H1 (cell line): ENCODE data around the gene TAS2R30. TPM values are rescaled to one million over a fixed set of nuclear protein-coding genes. Genes with fewer than 3 reads are reported as not detected.

Source experiments
- CTCF ChIA-PET: fragments of 300-600 bp; sonication (Branson Sonifier 250); formaldehyde crosslinking; loops from one replicate; lab custom pipeline; 2021; ENCODE audit not compliant: partially characterized antibody; lab: Charles Lee
- POLR2A ChIA-PET: fragments of 300-600 bp; sonication (Branson Sonifier 250); formaldehyde crosslinking; loops from one replicate; lab custom pipeline; 2021; ENCODE audit warnings: inconsistent platforms; ENCODE audit not compliant: partially characterized antibody; lab: Charles Lee
- DNase-seq, 2 experiments: peaks; one replicate each; pipeline versions ENCODE4 v3.0.0 to v3.0.0-alpha.2; 2010 to 2022; ENCODE audit warnings: low spot score in 2 of 2, low read depth in 1 of 2, mixed read lengths in 1 of 2
- FAIRE-seq: peaks from 2 replicates; lab custom pipeline; 2011; peaks lifted over from hg19 to GRCh38; lab: Jason Lieb, UNC
- H2AFZ ChIP-seq: 2 replicates; pipeline ENCODE4 v1.8.1; 2012; ENCODE audit warnings: low read length, inconsistent platforms
- H2AK5ac ChIP-seq: 2 replicates; pipeline ENCODE4 v1.6.1; 2013; ENCODE audit warnings: low read depth, low read length
- H2BK120ac ChIP-seq: replicated peaks from 2 replicates; pipeline ENCODE3; 2013; ENCODE audit warnings: low read depth, low read length, inconsistent platforms
- H2BK12ac ChIP-seq: 2 replicates; pipeline ENCODE4 v1.6.1; 2013; ENCODE audit warnings: low read depth, low read length
- H2BK15ac ChIP-seq: 2 replicates; pipeline ENCODE4 v1.6.1; 2013; ENCODE audit warnings: low read length
- H2BK20ac ChIP-seq: 2 replicates; pipeline ENCODE4 v1.6.1; 2013; ENCODE audit warnings: low read length
- H2BK5ac ChIP-seq: 2 replicates; pipeline ENCODE4 v1.6.1; 2013; ENCODE audit warnings: low read depth, low read length
- H3K14ac ChIP-seq: 2 replicates; pipeline ENCODE4 v1.6.1; 2013; ENCODE audit warnings: inconsistent platforms; ENCODE audit not compliant: insufficient read length
- H3K18ac ChIP-seq: 2 replicates; pipeline ENCODE4 v1.6.1; 2013; ENCODE audit warnings: low read length; ENCODE audit errors: extremely low read depth
- H3K23ac ChIP-seq: 2 replicates; pipeline ENCODE4 v1.6.1; 2013; ENCODE audit warnings: inconsistent platforms; ENCODE audit not compliant: insufficient read length
- H3K23me2 ChIP-seq: 2 replicates; pipeline ENCODE4 v1.6.1; 2013; ENCODE audit warnings: low read depth, low read length
- H3K27ac ChIP-seq: 2 replicates; pipeline ENCODE4 v1.6.1; 2011; ENCODE audit warnings: low read depth, low read length, inconsistent platforms
- H3K27me3 ChIP-seq, 4 experiments: replicated peaks in 1 of 4; 1 replicate in 1 of 4; 2 replicates in 3 of 4; pipeline versions ENCODE4 v1.6.1 to v1.8.1; 2011 to 2013; ENCODE audit warnings: low read length in 3 of 4, mild to moderate bottlenecking in 3 of 4, inconsistent platforms in 2 of 4, mixed read lengths in 2 of 4, moderate library complexity in 1 of 4; ENCODE audit not compliant: control insufficient read depth in 3 of 4, insufficient read depth in 3 of 4; ENCODE audit errors: extremely low read depth in 1 of 4
- H3K36me3 ChIP-seq, 4 experiments: 2 replicates each; pipeline versions ENCODE4 v1.6.1 to v1.8.1; 2011 to 2013; ENCODE audit warnings: mild to moderate bottlenecking in 4 of 4, low read length in 3 of 4, moderate library complexity in 2 of 4, control low read depth in 1 of 4, inconsistent platforms in 1 of 4; ENCODE audit not compliant: insufficient read depth in 4 of 4, control insufficient read depth in 2 of 4
- H3K4ac ChIP-seq: replicated peaks from 2 replicates; pipeline ENCODE3; 2013; ENCODE audit warnings: low read length, low read depth, mixed read lengths, inconsistent platforms; ENCODE audit not compliant: insufficient read length
- H3K4me1 ChIP-seq, 4 experiments: replicated peaks in 1 of 4; 1 replicate in 1 of 4; 2 replicates in 3 of 4; pipeline versions ENCODE4 v1.6.1 to v1.8.1; 2011 to 2013; ENCODE audit warnings: low read length in 3 of 4, inconsistent platforms in 2 of 4, mixed read lengths in 1 of 4; ENCODE audit not compliant: insufficient read depth in 4 of 4, control insufficient read depth in 3 of 4
- H3K4me2 ChIP-seq, 2 experiments: 2 replicates each; pipeline versions ENCODE4 v1.6.1 to v1.8.1; 2011 to 2013; ENCODE audit warnings: low read depth in 2 of 2, low read length in 2 of 2, control low read depth in 1 of 2, inconsistent platforms in 1 of 2, mild to moderate bottlenecking in 1 of 2; ENCODE audit not compliant: insufficient read depth in 1 of 2
- H3K4me3 ChIP-seq, 4 experiments: fragments of 200-600, 300-600 bp in 1 of 4; sonication (generic), shearing (Covaris generic), sonication (Bioruptor Twin) in 1 of 4; 2 replicates each; pipeline versions ENCODE4 v1.5.1 to v1.8.1; 2011 to 2016; ENCODE audit warnings: low read length in 4 of 4, low read depth in 3 of 4, control low read depth in 2 of 4, inconsistent platforms in 2 of 4, mild to moderate bottlenecking in 2 of 4, mixed read lengths in 1 of 4, moderate library complexity in 1 of 4; ENCODE audit not compliant: insufficient read depth in 2 of 4; ENCODE audit errors: extremely low read depth in 1 of 4
- H3K56ac ChIP-seq: replicated peaks from 2 replicates; pipeline ENCODE3; 2013; ENCODE audit warnings: low read depth, mild to moderate bottlenecking, mixed read lengths, low read length, inconsistent platforms; ENCODE audit not compliant: insufficient read length
- H3K79me1 ChIP-seq: 2 replicates; pipeline ENCODE4 v1.6.1; 2013; ENCODE audit warnings: low read depth, low read length, control low read depth
- H3K79me2 ChIP-seq, 2 experiments: 2 replicates each; pipeline versions ENCODE4 v1.6.1 to v1.8.1; 2012 to 2013; ENCODE audit warnings: low read length in 2 of 2, mild to moderate bottlenecking in 2 of 2, inconsistent platforms in 1 of 2; ENCODE audit not compliant: insufficient read depth in 2 of 2, control insufficient read depth in 1 of 2
- H3K9ac ChIP-seq, 4 experiments: replicated peaks in 1 of 4; 1 replicate in 1 of 4; 2 replicates in 3 of 4; pipeline versions ENCODE4 v1.6.1 to v1.8.1; 2011 to 2013; ENCODE audit warnings: low read depth in 3 of 4, low read length in 3 of 4, control low read depth in 2 of 4, mild to moderate bottlenecking in 2 of 4, moderate library complexity in 2 of 4, inconsistent platforms in 1 of 4; ENCODE audit errors: extremely low read depth in 1 of 4
- H3K9me3 ChIP-seq, 2 experiments: 2 replicates each; pipeline versions ENCODE4 v1.6.1 to v1.8.1; 2012 to 2013; ENCODE audit warnings: mild to moderate bottlenecking in 2 of 2, moderate library complexity in 2 of 2, control low read depth in 1 of 2, inconsistent platforms in 1 of 2, low read depth in 1 of 2, low read length in 1 of 2, mixed read lengths in 1 of 2; ENCODE audit not compliant: insufficient read depth in 2 of 2
- H4K20me1 ChIP-seq, 2 experiments: replicated peaks in 1 of 2; 2 replicates each; pipeline versions ENCODE3 to v1.8.1; 2011 to 2013; ENCODE audit warnings: inconsistent platforms in 2 of 2, low read length in 2 of 2, mild to moderate bottlenecking in 1 of 2; ENCODE audit not compliant: insufficient read depth in 2 of 2, control insufficient read depth in 1 of 2
- H4K5ac ChIP-seq: 2 replicates; pipeline ENCODE4 v1.6.1; 2013; ENCODE audit warnings: low read length, low read depth, mixed read lengths, inconsistent platforms; ENCODE audit not compliant: insufficient read length
- H4K8ac ChIP-seq: 2 replicates; pipeline ENCODE4 v1.8.0; 2013; ENCODE audit warnings: mild to moderate bottlenecking, moderate library complexity, low read length, inconsistent platforms; ENCODE audit not compliant: insufficient read depth; ENCODE audit errors: extremely low read depth
- H4K91ac ChIP-seq: replicated peaks from 2 replicates; pipeline ENCODE3; 2013; ENCODE audit warnings: low read length, mixed read lengths, inconsistent platforms; ENCODE audit not compliant: insufficient read length
- BACH1 ChIP-seq: IDR thresholded peaks from 2 replicates; pipeline ENCODE4 v1.6.1; 2012; ENCODE audit warnings: low read length, improper control_type of control experiment
- BCL11A ChIP-seq, 2 experiments: IDR thresholded peaks; one replicate each; pipeline ENCODE4 v1.6.1; 2011; ENCODE audit warnings: low read depth in 2 of 2, low read length in 2 of 2, mild to moderate bottlenecking in 2 of 2
- CTBP2 ChIP-seq: IDR thresholded peaks from 2 replicates; pipeline ENCODE4 v1.7.0; 2011; ENCODE audit warnings: borderline replicate concordance, mild to moderate bottlenecking, moderate library complexity, mixed read lengths, low read length; ENCODE audit not compliant: insufficient read depth, insufficient read length
- EP300 ChIP-seq, 2 experiments: IDR thresholded peaks; 1 replicate in 1 of 2; 2 replicates in 1 of 2; pipeline ENCODE4 v1.6.1; 2011 to 2012; ENCODE audit warnings: low read depth in 2 of 2, low read length in 2 of 2, mild to moderate bottlenecking in 2 of 2, borderline replicate concordance in 1 of 2, inconsistent platforms in 1 of 2, moderate library complexity in 1 of 2
- FOSL1 ChIP-seq: IDR thresholded peaks from 2 replicates; pipeline ENCODE4 v1.6.1; 2011; ENCODE audit warnings: mild to moderate bottlenecking, low read depth, low read length, moderate library complexity; ENCODE audit not compliant: insufficient read depth
- HDAC6 ChIP-seq: IDR thresholded peaks from one replicate; pipeline ENCODE4 v1.7.1; 2012; ENCODE audit warnings: low read depth, mild to moderate bottlenecking, inconsistent platforms, low read length, moderate library complexity
- NANOG ChIP-seq: IDR thresholded peaks from 2 replicates; pipeline ENCODE4 v1.6.1; 2011; ENCODE audit warnings: low read length, low read depth, mild to moderate bottlenecking, inconsistent platforms; ENCODE audit not compliant: insufficient read depth, poor library complexity, severe bottlenecking
- POLR2A ChIP-seq, 2 experiments: IDR thresholded peaks; 1 replicate in 1 of 2; 2 replicates in 1 of 2; pipeline ENCODE4 v1.6.1; 2011; ENCODE audit warnings: low read depth in 2 of 2, low read length in 2 of 2, mild to moderate bottlenecking in 2 of 2; ENCODE audit errors: control extremely low read depth in 1 of 2
- RAD21 ChIP-seq, 2 experiments: IDR thresholded peaks in 1 of 2; conservative IDR thresholded peaks in 1 of 2; 2 replicates each; pipeline ENCODE4 v1.6.1; 2011; ENCODE audit warnings: low read depth in 2 of 2, low read length in 2 of 2, improper control_type of control experiment in 1 of 2, inconsistent platforms in 1 of 2, mild to moderate bottlenecking in 1 of 2, moderate library complexity in 1 of 2
- RXRA ChIP-seq: IDR thresholded peaks from 2 replicates; pipeline ENCODE4 v1.6.1; 2011; ENCODE audit warnings: low read depth, mild to moderate bottlenecking, low read length, moderate library complexity; ENCODE audit not compliant: insufficient read depth
- TAF7 ChIP-seq: optimal IDR thresholded peaks from 2 replicates; pipeline ENCODE3; 2011; ENCODE audit warnings: low read depth, mild to moderate bottlenecking, inconsistent platforms, low read length, moderate library complexity, borderline replicate concordance
- TBP ChIP-seq: IDR thresholded peaks from 2 replicates; pipeline ENCODE4 v1.6.1; 2011; ENCODE audit warnings: low read depth, low read length, improper control_type of control experiment
- TCF12 ChIP-seq: IDR thresholded peaks from 2 replicates; pipeline ENCODE4 v1.6.1; 2011; ENCODE audit warnings: low read depth, mild to moderate bottlenecking, low read length
- polyA plus RNA-seq, 7 experiments: library from polyadenylated mRNA; depleted of rRNA in 3 of 7; stranded (reverse) in 5 of 7; unstranded in 2 of 7; fragments of >200 nt in 5 of 7; fragments of 200-250 nt in 2 of 7; gene quantifications; 1 replicate in 5 of 7; 2 replicates in 1 of 7; 4 replicates in 1 of 7; pipeline versions ENCODE4 v1.2.1 to v1.2.3, GENCODE V29; 2011 to 2013; ENCODE audit warnings: missing spikeins in 2 of 7, mixed read lengths in 2 of 7
- total RNA-seq: library from RNA; stranded (reverse); fragmentation: NEBNext Ultra II Directional; extraction: Animal tissue kit (Norgen Biotek cat#: 25700); gene quantifications from 2 replicates; pipeline ENCODE4 v1.2.1, GENCODE V29; 2021
- TF ChIP-seq, protein P1 (sequence below): IDR thresholded peaks from 2 replicates; pipeline ENCODE4 v1.6.1; 2011; ENCODE audit warnings: low read depth, mild to moderate bottlenecking, low read length; ENCODE audit not compliant: insufficient read depth

TAS2R30 gene
- total and polyA plus RNA-seq, 2 of the 8 experiments (the other 6 are each of a cell fraction or from before 2014, with no cell fraction given): 0.33 to 1.0 TPM

DNA sequence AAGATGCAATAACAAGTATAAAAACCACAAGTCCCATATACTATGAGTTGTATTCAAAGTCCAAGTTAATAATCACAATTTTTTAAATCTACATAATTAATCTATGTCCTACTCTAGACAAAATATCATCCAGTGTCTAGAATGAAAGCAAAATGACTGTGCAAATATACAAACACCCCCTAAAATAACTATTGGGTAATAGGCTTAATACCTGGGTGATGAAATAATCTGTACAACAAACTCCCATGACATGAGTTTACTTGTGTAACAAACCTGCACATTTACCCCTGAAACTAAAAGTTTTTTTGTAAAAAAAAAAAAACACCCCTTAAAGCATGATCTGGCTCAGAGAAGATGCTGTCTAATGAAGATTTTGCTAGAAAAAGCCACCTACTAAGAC, 48.1 kb upstream of the TAS2R30 start:
- no peak overlapping the region for H3K18ac ChIP-seq
- FAIRE-seq (no peak), DNase-seq (no peak)
- H4K8ac ChIP-seq: no peak overlapping the region
- H3K79me2 ChIP-seq: no peaks in the 10 kb centered on the region
- H3K79me1 ChIP-seq: no peaks in the 10 kb centered on the region
- POLR2A ChIA-PET: interaction anchor here (0.8 to 2.3 kb wide), 3 partner anchors 11 to 18 kb away, joined by 5 to 11 read pairs (median 7); partner anchors contain the start of gene SMIM10L1
- CTCF ChIA-PET: interaction anchor here (1.4 kb wide), 1 partner anchor 11 kb away, joined by 3 read pairs; no protein-coding TSS in a partner anchor
- H4K5ac ChIP-seq: no peak overlapping the region
- no peak overlapping the region for H3K56ac ChIP-seq
- H2BK12ac ChIP-seq: no peak overlapping the region
- H2BK5ac ChIP-seq: no peak overlapping the region
- H3K27ac ChIP-seq: no peak overlapping the region
- no peak overlapping the region for H3K23ac ChIP-seq
- no peaks in the 10 kb centered on the region for H3K36me3 ChIP-seq
- no peak overlapping the region for H2AK5ac ChIP-seq
- H3K4me2 ChIP-seq: no peak overlapping the region
- H3K4me3 ChIP-seq: no peak overlapping the region
- no peak overlapping the region for H3K4ac ChIP-seq
- H3K9me3 ChIP-seq: no peaks in the 10 kb centered on the region
- no peaks in the 10 kb centered on the region for H3K23me2 ChIP-seq
- no peak overlapping the region for H4K91ac ChIP-seq
- no peak overlapping the region for H3K9ac ChIP-seq
- no peak overlapping the region for H3K14ac ChIP-seq
- no peak overlapping the region for H2BK20ac ChIP-seq
- no peak overlapping the region for H2AFZ ChIP-seq
- H4K20me1 ChIP-seq: no peaks in the 10 kb centered on the region
- no peak overlapping the region for H2BK15ac ChIP-seq
- no peaks in the 10 kb centered on the region for H3K4me1 ChIP-seq
- no peaks in the 10 kb centered on the region for H3K27me3 ChIP-seq
- no peak overlapping the region for H2BK120ac ChIP-seq
- no peak for TF ChIP-seq NANOG
- TF ChIP-seq FOSL1: no peak
- no peak for TF ChIP-seq BACH1
- TF ChIP-seq TCF12: no peak
- TF ChIP-seq TBP: no peak
- TF ChIP-seq HDAC6: no peak
- no peak for TF ChIP-seq POLR2A (IDR thresholded peaks at IDR 0.05; ENCODE audit: control extremely low read depth in 1 of 2, low read depth in 2 of 2, low read length in 2 of 2)
- TF ChIP-seq, protein P1, sequence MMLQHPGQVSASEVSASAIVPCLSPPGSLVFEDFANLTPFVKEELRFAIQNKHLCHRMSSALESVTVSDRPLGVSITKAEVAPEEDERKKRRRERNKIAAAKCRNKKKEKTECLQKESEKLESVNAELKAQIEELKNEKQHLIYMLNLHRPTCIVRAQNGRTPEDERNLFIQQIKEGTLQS: no peak
- TF ChIP-seq EP300 (IDR thresholded peaks at IDR 0.05; ENCODE audit: borderline replicate concordance in 1 of 2, low read depth in 2 of 2, low read length in 2 of 2): no peak
- TF ChIP-seq RAD21 (IDR thresholded peaks at IDR 0.05 in 1 of 2, conservative IDR thresholded peaks at IDR 0.05 in 1 of 2; ENCODE audit: low read depth in 2 of 2, low read length in 2 of 2): no peak
- no peak for TF ChIP-seq RXRA
- TF ChIP-seq BCL11A (IDR thresholded peaks at IDR 0.05; ENCODE audit: low read depth in 2 of 2, low read length in 2 of 2): no peak
- no peak for TF ChIP-seq TAF7
- no peak for TF ChIP-seq CTBP2
